HG03378 (cell line): ENCODE data around the gene CST9L.
"Not testable (repeated sequence)": the region's sequence is repeated elsewhere in the genome, so short reads cannot be mapped to it uniquely, and the experiment has no call there.

Experiments
- ATAC-seq: cut with Tn5 transposase; IDR thresholded peaks from one replicate; pipeline ENCODE4 v1.9.1; 2021; ENCODE audit warnings: mild to moderate bottlenecking, moderate library complexity; ENCODE audit not compliant: unreplicated experiment

Gene CST9L

GRCh38 chr20:23586735-23587525, 18.6 kb upstream of the CST9L start:
- no peak for ATAC-seq

GRCh38 chr20:23585808-23586734, 17.8 kb upstream of the CST9L start:
- no peak for ATAC-seq

GRCh38 chr20:23585449-23585807, 17.1 kb upstream of the CST9L start:
- ATAC-seq, result no peak

GRCh38 chr20:23584434-23585199, 16.3 kb upstream of the CST9L start:
- ATAC-seq, result no peak

GRCh38 chr20:23583526-23583925, 15.2 kb upstream of the CST9L start:
- ATAC-seq, result no peak

GRCh38 chr20:23582293-23582692, 14.0 kb upstream of the CST9L start:
- no peak for ATAC-seq

- not testable (repeated sequence) for ATAC-seq
Observed at GRCh38 chr20:23581833-23582232, 13.5 kb upstream of the CST9L start.

- ATAC-seq, result no peak
Observed at GRCh38 chr20:23574977-23575376, 6.7 kb upstream of the CST9L start.

GRCh38 chr20:23570178-23570760, 2.0 kb upstream of the CST9L start:
- no peak for ATAC-seq

GRCh38 chr20:23569570-23569969, 1.3 kb upstream of the CST9L start:
- no peak for ATAC-seq

GRCh38 chr20:23568971-23569330, 667 bp upstream of the CST9L start:
- no peak for ATAC-seq

- ATAC-seq, result no peak
Observed at GRCh38 chr20:23566199-23566932, 1.9 kb downstream of the CST9L start.

- ATAC-seq, result no peak
Observed at GRCh38 chr20:23565503-23566045, 2.7 kb downstream of the CST9L start.

- ATAC-seq, result no peak
Observed at GRCh38 chr20:23564927-23565326, 3.4 kb downstream of the CST9L start.

- ATAC-seq, result no peak
Observed at GRCh38 chr20:23562721-23563342, 5.5 kb downstream of the CST9L start.

- ATAC-seq, result no peak
Observed at GRCh38 chr20:23554401-23554800, 13.9 kb downstream of the CST9L start.

GRCh38 chr20:23551786-23552185, 16.5 kb downstream of the CST9L start:
- no peak for ATAC-seq

- no peak for ATAC-seq
Observed at GRCh38 chr20:23551383-23551782, 16.9 kb downstream of the CST9L start.

GRCh38 chr20:23550227-23550626, 18.1 kb downstream of the CST9L start:
- no peak for ATAC-seq

GRCh38 chr20:23548408-23548807, 19.9 kb downstream of the CST9L start:
- no peak for ATAC-seq
